NCI-H187 treated with DMSO at 0.1 percent for 48 hours (cell line): ENCODE results near the gene NHSL1.
"Not testable (repeated sequence)": the region's sequence is repeated elsewhere in the genome, so short reads cannot be mapped to it uniquely, and the experiment has no call there.

Experiments used
- DNase-seq: peaks from one replicate; lab custom pipeline; 2025; lab: John Stamatoyannopoulos, UW

NHSL1 gene

DNA sequence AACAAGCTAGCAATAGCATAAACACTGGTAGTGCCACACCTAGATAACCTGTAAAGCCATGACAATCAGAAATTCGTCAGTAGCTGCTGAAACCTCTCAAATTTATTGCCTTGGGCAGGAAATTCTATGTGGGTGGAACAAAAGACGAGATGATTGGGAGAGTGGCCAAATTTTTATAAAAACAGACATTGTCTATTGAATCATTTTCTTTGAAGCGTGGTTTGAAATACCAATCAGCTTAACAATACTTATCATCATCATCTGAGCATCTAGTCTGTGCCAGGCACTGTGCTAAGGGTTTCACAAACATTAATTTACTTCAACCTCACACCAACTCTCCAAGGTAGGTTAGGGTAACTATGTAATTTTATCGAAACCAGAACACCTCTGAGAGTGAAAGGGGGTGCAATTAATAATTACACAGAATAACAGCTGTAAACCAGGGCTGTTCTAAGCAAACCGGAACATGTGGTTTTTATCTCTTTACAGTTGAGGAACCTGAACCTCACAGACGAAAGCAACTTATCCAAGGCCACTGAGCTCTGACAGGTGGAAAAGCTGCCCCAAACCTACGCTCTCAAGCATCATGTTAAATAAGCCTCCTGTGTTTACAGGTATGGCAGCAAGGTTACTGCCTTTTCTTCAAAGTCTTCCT is 43.4 kb downstream of the NHSL1 start:
- no peak for DNase-seq

DNA sequence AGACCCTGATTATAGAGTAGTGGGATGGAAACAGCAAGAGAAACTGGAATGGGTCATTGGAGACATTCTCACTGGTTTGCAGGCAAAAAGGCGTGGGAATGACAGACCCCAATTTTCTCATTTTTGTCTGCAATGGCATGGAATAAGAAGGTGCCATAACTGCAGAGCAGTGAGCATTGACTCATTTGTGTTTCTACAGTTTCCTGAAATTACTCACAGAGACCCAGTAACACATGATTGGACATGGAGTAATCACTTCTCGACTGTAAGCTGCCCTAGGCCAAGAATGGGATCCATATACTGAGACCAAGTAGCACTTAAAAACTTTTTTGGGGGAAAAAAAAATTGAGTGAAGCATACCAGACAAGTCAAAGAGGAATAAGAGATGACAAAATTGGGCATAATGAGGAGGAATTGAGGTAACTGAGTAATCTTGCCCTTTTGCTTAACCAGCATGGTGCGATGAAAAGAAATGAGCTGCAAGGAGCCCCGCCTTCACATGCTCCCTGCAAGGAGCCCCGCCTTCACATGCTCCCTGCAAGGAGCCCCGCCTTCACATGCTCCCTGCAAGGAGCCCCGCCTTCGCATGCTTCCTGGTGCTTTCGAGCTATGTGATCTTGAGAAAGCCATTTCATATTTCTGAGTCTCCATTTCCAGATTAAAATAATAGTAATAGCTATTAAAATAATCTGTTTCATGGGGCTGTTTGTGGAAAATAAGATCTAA is 44.1 kb downstream of the NHSL1 start:
- no peak for DNase-seq

DNA sequence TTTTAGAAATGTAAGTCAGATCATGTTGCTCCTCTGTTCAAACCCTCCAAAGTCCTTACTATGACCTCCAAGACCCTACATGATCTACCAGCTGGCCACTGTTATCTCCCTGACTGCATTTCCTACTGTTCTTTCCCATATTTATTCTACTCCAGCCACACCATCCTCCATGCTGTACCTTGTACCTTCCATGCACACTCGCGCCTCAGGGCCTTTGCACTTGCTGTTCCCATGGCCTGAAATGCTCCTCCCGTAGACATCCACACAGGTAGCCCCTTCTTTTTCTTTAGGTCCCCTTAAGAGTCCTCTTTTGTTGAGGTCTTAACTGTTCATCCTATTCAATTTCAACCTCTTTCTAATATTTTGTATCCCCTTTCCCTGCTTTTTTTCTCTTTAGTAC is 48.3 kb downstream of the NHSL1 start:
- no peak for DNase-seq

DNA sequence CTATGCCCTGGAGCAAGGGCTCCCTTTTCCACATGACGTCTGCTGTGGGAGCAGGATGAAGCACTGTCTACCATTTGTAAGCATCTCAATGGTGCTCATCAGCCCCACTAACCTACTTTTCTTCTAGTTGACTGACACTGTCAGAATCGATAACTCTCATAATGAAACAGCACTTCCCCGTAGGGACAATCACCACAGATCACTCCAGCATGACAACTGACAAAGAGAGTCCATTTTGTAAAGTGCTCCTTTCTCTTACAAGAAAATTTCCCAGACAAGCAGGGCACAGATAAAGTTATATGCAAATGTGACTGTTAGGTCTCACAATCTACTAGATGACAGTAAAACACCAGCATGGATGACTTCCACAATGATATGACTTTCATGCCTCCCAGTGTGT is 48.8 kb downstream of the NHSL1 start:
- no peak for DNase-seq

DNA sequence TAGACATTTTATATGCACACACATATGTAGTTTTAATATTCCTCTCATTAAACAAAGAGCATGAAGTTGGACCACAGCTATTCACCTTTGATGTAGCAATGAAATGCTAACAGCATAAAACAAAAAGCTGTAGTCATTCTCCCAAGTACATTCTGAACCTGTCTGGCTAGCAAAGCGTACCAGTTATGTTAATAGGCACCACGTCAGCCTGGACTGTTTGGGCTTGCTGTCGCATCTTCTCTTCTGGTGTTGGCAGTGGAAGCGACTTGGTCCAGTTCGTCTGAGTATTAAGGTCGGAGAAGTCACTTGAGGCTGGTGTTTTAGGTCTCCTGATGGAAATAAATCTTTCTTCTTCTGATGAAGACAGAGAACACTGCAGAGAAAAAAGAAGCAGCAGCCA is 52.5 kb downstream of the NHSL1 start:
- no peak for DNase-seq

GRCh38 chr6:138443979-138444378 is 55.3 kb downstream of the NHSL1 start:
- DNase-seq: no peak

- DNase-seq: no peak
These were observed 56.6 kb downstream of the NHSL1 start for GRCh38 chr6:138442663-138443062.

DNA sequence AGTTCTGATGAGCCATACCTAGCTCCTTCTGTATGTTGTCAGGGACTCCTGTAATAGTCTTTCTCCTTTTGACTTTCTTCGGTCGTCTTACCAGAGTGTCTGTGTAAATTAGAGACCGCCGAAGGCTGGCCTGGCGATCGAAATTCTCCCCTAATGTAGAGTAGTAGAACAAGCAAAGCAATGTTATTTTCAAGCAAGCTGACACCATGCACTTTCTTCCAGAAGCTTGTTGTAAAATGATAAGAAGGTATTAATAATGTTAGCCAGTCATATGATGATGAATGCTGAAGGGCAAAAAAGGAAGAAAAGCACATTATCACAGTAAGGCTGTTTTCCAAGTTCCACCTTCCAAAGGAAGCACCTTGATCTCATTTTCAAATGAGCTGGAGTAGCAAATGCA is 57.3 kb downstream of the NHSL1 start:
- DNase-seq: no peak

DNA sequence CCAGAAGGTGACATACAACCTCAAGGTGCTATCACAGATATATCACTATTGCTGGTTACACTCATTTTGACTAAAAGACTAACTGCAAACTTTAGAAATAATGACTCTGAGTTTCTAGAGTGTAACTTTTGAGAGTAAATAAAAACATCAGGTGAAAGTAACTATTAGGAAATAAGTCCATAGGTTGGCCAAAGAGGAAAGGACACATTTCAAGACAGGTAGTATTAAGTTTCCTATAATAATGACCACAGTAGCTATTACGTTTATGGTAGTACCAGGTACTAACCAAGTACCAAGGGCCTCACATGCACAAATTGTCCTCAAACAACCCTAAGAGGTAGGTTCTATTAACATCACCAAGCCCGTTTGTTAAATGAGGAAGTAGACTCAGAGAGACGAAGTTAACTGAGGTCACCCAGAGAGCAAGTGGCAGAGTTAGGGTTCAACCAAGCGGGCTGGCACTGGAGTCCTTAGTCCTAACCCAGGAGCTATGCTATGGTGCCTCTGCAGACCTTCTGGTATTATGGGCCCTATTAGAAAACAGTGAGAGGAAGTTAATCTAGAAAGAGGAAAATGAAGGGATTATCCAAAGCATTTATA is 58.4 kb downstream of the NHSL1 start:
- DNase-seq: no peak

DNA sequence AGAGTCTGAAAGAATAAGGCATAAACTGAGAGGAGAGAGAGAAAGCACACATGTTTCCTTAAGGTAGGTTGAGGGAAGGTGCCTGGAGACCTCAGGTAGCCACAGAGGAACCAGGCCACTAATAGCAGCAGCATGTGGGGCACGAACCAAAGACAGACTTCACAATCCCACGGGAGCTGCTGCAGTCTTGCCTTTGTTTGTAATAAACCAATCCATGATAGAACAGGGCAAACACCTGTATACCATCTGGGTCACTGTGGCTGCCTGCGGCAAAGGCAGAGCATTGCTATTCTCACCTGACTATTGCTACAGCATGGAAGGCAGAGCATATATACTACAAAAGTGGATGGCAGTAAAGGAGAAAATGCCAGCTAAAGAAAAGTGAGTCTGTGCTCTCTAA is 59.0 kb downstream of the NHSL1 start:
- no peak for DNase-seq

GRCh38 chr6:138439546-138439945 is 59.7 kb downstream of the NHSL1 start:
- DNase-seq: no peak

- DNase-seq: no peak
These were observed 64.4 kb downstream of the NHSL1 start for GRCh38 chr6:138434925-138435324.

DNA sequence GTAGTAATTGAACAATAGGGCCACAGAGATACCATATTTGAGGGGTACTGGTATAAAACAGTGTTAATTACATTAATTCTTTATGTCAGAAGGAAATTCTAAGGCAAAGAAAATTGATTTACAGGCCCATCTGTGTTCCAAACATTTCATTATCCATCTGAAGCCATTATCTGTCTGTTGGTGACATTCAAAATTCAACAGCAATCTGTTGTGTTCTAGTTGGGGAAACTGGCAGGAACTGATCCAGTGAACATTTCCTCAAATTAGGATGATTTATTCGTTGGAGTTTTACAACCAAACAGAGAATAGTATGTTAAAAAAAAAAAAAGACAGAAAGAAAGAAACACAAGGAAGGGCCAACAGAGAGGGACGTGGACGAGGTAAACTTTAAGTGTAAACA is 65.2 kb downstream of the NHSL1 start:
- DNase-seq: no peak

DNA sequence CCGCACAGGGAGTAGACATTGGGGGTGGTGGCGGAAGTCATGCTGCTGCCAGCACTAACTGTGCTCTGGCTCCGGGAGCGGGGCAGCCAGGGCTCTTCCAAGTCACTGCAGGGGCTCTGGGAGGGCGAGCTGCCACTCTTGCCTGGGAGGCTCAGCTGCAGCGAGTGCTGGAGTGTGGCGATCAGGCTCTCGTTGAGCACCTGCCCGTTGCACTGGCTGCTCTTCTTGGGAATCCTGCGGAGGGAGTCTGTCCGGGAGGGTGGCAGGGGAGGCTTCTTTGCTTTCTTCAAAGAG is 67.3 kb downstream of the NHSL1 start:
- DNase-seq: no peak

DNA sequence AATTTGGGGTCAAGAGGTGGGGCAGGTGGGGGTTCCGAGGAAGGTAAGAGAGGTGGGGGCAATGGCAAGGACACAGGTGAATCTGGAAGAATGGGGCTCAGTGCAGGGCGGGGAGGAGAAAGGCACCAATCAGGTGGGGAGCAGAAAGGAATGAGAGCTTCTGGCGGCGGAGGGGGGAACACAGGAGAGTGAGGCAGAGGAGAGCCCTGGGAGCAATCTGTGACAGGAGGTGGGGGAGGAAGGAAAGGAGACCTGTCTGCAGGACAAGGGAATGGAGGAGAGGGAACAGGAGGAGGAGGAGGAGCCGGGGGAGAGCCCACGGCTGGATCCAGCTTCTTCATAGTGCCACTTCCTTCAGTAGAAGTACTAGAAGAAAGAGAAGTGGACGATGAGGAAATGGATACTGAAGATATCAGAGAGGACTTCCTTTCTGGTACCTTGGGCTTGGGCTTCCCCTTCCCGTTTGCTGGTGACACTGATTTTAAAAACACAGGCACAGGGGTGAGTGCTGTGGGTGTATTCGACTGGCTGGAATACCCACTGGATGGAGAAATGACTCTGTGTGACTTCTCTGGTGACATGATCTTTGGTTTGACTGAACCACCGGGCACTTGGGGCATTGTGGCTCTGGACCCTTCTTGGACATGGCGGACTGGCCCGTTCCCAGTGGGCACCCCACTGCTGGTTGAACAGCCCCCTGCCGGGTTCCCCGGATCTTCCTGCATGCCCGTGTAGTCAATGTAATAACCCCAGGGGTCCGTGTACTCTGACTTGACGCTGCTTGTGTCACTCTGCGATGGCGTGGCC is 67.8 kb downstream of the NHSL1 start:
- DNase-seq: no peak

DNA sequence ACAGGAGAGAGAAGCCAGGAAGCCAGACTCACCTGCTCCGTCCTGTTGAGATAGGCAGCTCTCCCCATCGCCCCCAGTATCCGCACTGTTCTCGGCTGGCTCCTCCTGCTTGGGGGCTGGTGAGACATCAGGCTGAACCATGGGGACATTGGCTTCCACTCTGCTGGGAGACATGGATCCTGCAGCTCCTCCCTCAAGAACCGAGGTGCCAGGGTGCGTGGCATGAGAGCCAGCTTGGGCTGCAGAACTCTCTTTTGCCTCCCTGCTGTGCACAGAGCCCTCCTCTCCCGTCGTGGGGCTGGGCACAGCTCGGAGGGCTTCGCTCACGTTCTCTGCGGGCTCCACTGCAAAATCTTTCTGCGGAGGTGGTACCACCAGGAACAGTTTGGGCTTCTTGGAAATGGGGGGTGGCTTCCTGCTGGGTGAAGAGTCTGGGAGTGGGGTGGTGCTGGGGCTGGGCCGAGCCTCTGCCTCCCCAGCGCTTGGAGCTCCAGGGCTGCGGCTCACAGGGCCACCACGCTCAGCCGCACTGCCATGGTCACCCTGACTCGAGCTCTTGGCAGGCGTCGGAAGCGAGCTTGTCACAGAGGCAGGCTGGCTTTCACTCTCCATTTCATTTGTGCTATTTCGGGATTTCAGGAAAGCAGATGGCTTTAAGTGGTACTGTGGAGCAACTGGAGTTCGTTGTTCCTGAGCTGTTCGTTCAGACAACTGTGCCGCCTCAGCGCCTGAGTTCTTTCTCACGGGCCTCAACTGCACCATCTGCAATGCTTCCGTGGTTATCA is 68.7 kb downstream of the NHSL1 start:
- no peak for DNase-seq

DNA sequence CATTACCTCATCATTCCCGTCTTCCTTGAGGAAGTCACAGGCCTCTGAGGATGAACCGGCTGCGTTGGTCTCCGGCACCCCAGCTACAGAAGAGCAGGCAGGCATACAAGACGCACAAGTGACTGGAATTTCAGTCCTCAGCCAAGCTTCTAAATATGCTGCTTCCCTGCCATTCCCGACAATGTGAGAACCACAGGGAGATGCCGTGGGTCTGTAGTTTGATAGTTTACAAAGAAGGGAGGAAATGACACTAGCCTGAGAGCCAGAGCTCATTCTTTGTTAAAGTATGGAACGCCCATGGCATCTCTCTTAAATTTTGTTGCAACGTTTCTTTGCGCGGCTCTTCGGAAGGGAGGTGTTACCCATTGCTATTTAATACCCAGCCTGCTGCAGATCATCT is 69.5 kb downstream of the NHSL1 start:
- no peak for DNase-seq

GRCh38 chr6:138428944-138429598 is 70.2 kb downstream of the NHSL1 start:
- no peak for DNase-seq

DNA sequence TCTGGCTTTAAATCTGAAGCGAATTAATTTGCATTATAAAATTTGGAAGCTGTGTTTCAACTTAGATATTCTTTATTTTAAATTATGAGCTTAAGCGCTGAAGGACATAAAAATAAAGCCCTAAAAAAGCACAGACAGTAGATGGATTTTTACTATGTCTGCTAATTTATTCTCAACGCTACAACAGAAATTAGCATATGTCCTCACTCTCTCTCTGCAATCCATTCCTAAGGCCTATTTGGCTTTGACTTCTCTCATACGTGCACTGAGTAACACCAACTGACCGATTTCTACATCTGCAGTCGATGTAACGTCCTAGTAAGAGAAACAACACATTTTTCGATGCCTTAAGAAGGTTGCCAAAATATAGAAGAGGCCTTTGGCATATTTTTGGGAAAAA is 71.6 kb downstream of the NHSL1 start:
- DNase-seq: no peak

DNA sequence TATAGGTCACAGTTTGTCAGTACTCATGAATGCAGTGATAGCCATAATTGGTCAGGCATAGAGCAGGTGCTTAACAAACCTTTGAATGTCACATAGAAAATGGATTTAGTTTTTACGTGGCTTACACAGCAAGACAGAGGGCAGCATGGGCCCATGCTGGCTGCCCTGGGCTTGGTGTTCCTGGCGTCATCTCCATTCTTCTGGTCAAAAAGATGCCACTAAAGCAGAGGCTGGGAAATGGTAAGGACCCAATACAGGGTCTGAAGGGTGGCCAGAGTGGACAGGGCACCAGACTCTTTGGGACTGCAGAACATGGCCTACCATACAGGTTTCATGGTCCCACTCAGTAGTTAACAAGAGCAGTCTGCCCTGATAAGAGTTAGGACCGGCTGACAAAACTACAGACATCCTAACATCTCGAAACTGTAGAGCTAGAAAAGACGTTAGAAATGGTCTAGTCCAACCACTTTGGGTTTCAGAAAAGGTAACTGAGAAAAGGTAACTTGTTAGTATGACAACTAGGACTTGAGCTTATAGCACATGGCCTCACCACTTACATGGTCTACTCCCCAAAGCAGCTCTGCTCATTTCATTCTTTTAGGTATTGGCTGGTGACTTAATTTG is 72.7 kb downstream of the NHSL1 start:
- DNase-seq: no peak

- DNase-seq: not testable (repeated sequence)
These were observed 74.0 kb downstream of the NHSL1 start for GRCh38 chr6:138425256-138425655.
